GM21390 (cell line): ENCODE data around the gene DAZ1.
"Not testable (repeated sequence)": the region's sequence is repeated elsewhere in the genome, so short reads cannot be mapped to it uniquely, and the experiment has no call there.

Experiments used
- ATAC-seq: cut with Tn5 transposase; IDR thresholded peaks from one replicate; pipeline ENCODE4 v1.9.1; 2021; ENCODE audit not compliant: unreplicated experiment

DAZ1 gene

DNA sequence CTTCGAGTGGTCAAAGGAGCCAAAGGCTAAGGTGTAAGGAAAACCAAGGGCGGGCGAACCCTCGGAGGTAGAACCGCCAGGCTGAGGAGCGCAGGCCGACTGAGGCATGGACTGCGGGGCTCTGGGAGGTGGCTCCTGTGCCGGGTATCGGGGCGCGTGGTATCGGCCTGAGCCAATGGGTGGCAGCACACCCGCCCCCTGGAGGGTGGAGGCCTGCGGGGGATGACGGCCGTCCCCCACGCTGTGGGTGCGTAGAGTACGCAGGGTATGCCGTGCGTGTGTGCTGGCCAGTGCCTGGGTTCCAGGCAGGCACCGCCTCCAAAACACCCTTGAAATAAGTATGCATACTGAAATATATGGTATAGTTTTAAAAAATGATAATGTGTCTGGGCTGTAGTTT is at the start of gene DAZ1:
TSS of gene DAZ1 (minus strand) at position 101 of the 400 bp plus-strand sequence. CDS start 208 bp downstream, outside the sequence.
- not testable (repeated sequence) for ATAC-seq

DNA sequence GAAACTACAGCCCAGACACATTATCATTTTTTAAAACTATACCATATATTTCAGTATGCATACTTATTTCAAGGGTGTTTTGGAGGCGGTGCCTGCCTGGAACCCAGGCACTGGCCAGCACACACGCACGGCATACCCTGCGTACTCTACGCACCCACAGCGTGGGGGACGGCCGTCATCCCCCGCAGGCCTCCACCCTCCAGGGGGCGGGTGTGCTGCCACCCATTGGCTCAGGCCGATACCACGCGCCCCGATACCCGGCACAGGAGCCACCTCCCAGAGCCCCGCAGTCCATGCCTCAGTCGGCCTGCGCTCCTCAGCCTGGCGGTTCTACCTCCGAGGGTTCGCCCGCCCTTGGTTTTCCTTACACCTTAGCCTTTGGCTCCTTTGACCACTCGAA is 20.4 kb upstream of the DAZ1 start, which contains the start of gene DAZ2:
TSS of gene DAZ2 (plus strand) at position 301 of the 400 bp plus-strand sequence. CDS start 208 bp downstream, outside the sequence.
- ATAC-seq, result not testable (repeated sequence)

DNA sequence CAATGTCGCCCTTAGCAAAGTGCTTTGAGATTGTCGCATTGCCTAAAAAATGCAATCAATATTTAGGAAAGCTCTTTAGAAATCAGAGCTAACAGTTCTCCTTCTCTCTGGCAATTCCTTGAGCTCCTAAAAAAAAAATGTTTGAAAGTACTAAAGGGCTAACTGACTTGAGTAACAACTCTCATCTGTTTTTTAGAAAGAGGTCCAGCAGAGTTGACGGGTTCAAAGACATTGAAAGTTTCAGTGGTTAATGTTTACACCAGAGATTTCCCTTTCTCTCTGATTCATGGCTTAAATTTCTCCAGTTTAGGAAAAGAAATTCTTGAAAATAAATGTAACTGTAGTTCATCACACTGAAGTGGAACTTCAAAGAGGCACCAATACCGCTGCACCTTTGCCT is 11.9 kb upstream of the DAZ1 start:
- not testable (repeated sequence) for ATAC-seq

DNA sequence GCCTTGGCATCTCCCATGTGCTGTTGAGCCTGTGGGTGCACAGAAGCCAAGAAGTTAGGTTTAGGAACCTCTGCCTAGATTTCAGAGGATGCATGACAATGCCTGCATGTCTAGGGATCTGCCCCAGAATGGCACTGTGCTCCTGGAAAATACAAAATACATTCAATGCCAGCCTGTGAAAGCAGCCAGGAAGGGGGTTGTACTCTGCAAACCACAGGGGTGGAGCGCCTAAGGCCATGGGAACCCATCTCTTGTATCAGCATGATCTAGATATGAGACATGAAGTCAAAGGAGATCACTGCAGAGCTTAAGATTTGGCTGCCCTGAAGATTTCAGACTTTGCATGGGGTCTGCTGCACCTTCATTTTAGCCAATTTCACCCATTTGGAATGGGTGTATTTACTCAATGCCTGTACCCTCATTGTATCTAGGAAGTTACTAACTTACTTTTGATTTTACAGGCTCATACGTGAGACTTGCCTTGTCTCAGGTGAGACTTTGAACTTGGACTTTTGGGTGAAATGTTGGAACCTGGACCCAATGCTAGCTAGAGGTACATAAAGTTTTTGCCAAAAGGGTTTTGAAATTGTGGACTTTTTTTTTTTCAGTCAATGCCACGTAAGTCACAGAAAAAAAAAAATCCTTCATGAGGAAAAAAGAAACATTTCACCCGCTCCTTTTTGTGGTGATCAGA is 11.1 kb upstream of the DAZ1 start:
- ATAC-seq, result not testable (repeated sequence)

GRCh38 chrY:23207455-23207854 is 8.6 kb upstream of the DAZ1 start:
- ATAC-seq, result not testable (repeated sequence)
